Cardiac muscle cell (in vitro differentiated cells and primary cell): ENCODE data around the gene CHPF. TPM values are rescaled to one million over a fixed set of nuclear protein-coding genes. Genes with fewer than 3 reads are reported as not detected.

Experiments
- DNase-seq, 2 donors: peaks; one replicate each; pipeline versions ENCODE4 v3.0.0 to v3.0.0-alpha.2; 2010 to 2017; ENCODE audit warnings: low read depth in 1 of 2, low spot score in 1 of 2
- H3K27ac ChIP-seq: fragments of 200-600 bp; sonication (generic); 2 replicates; pipeline ENCODE4 v1.5.1; 2016
- H3K27me3 ChIP-seq: fragments of 200-600 bp; sonication (generic); 2 replicates; pipeline ENCODE4 v1.6.0; 2016; ENCODE audit warnings: control low read depth
- H3K36me3 ChIP-seq: fragments of 200-600 bp; sonication (generic); 2 replicates; pipeline ENCODE4 v1.5.1; 2016; ENCODE audit warnings: control low read depth
- H3K4me1 ChIP-seq: fragments of 200-600 bp; sonication (generic); 2 replicates; pipeline ENCODE4 v1.8.1; 2017; ENCODE audit warnings: low read depth, mild to moderate bottlenecking, mixed run types
- H3K4me3 ChIP-seq: fragments of 200-600 bp; sonication (generic); 2 replicates; pipeline ENCODE4 v1.5.1; 2016; ENCODE audit warnings: mild to moderate bottlenecking
- H3K9me3 ChIP-seq: fragments of 200-600 bp; sonication (generic); 2 replicates; pipeline ENCODE4 v1.5.1; 2017; ENCODE audit warnings: low read depth, mild to moderate bottlenecking, control low read depth
- CTCF ChIP-seq: IDR thresholded peaks from 2 replicates; pipeline ENCODE4 v1.5.1; 2012; ENCODE audit warnings: low read depth, mild to moderate bottlenecking, low read length
- polyA plus RNA-seq: library from polyadenylated mRNA; unstranded; fragments of >200 nt; fragmentation: Nextera tagmentation; extraction: Ambion mirVana; gene quantifications from 2 replicates; pipeline ENCODE4 v1.2.1, GENCODE V29; 2016
- total RNA-seq: library from RNA; depleted of rRNA; stranded (reverse); fragments of >200 nt; gene quantifications from 2 replicates; pipeline ENCODE4 v1.2.3, GENCODE V29; 2016

Gene CHPF
- total and polyA plus RNA-seq, 2 experiments from 2014 or later, result 208 to 301 TPM

- no peak for TF ChIP-seq CTCF
- no peaks in the 10 kb centered on the region for H3K9me3 ChIP-seq
- peaks cover 63% of the 10 kb centered on the region for H3K4me1 ChIP-seq
- no peak for DNase-seq
- no peak overlapping the region for H3K4me3 ChIP-seq
- H3K36me3 ChIP-seq, result no peaks in the 10 kb centered on the region
- no peak overlapping the region for H3K27ac ChIP-seq
- no peaks in the 10 kb centered on the region for H3K27me3 ChIP-seq
Measured at GRCh38 chr2:219519526-219519916, 24.1 kb downstream of the CHPF start.

DNA sequence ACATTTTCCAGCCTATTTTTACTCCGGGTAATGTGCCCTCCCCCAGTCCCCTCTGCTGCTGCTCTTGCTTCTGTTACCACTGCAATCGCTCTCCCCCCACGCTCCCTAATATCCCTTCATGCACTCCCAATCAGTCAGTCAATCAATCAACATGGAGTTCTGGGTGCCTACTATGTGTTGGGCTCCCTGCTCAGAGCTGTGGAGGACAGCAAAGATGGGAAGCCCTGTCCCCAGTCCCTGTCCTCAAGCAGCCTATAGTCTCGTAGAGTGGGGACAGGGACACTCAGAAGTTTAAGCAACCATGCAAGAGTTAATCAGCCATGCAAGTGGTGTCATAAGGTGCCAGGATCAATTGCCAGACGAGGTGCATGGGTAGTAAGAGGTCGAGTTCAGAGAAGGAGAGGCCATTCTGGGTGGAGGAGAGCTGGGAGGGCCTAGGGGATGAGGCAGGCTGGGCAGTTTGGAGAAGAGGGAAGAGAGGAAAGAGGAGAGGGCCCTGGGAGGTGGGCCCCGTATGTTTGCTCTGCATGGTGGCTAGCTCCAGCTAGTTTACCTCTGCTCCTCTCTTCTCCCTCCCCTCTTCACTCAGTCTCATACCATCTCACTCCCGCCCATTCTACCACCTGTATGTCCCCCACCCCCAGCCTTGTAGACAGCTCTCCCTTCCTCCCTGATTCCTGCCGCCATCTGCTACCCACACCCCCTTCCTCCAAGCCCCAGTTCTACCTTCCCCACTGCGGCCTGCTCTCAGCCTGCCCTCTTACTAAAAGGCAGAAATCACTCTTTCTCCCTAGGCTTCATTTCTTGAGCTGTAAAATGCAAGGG is 25.4 kb downstream of the CHPF start:
- no peak for DNase-seq
- Histone ChIP-seq H3K4me3 (no peak overlapping the region), H3K36me3 (no peaks in the 10 kb centered on the region), H3K27me3 (no peaks in the 10 kb centered on the region), H3K27ac (no peak overlapping the region), H3K9me3 (no peaks in the 10 kb centered on the region), H3K4me1 (peaks cover 68% of the 10 kb centered on the region)
- no peak for TF ChIP-seq CTCF

DNA sequence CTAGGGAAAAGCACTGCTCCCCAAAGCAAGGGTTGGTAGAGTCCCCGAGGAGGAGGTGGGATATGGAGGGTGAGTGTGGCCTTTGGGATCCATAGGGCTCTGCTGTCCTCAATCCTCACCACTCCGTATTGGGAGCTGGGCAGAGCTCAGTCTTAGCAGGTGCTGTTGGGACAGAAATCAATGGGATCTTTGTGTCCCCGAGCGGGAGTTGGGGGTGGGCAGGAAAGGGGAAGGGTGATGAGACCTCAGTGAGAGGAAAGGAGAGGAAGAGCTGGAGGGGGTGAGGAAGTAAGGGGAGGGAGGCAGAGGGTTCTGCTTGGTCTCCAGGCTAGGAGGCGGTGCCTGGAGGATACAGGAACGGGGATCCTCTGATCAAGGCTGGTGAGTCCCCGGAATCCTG is 26.7 kb downstream of the CHPF start:
- no peaks in the 10 kb centered on the region for H3K36me3 ChIP-seq
- no peak overlapping the region for H3K27ac ChIP-seq
- DNase-seq, result no peak
- no peak overlapping the region for H3K4me3 ChIP-seq
- no peaks in the 10 kb centered on the region for H3K27me3 ChIP-seq
- H3K9me3 ChIP-seq, result no peaks in the 10 kb centered on the region
- H3K4me1 ChIP-seq, result peaks cover 68% of the 10 kb centered on the region
- no peak for TF ChIP-seq CTCF

GRCh38 chr2:219515874-219516629 is 27.6 kb downstream of the CHPF start:
- TF ChIP-seq CTCF, result no peak
- no peak overlapping the region for H3K4me3 ChIP-seq
- H3K27ac ChIP-seq, result no peak overlapping the region
- peaks cover 64% of the 10 kb centered on the region for H3K4me1 ChIP-seq
- H3K36me3 ChIP-seq, result no peaks in the 10 kb centered on the region
- DNase-seq, result no peak
- H3K9me3 ChIP-seq, result no peaks in the 10 kb centered on the region
- H3K27me3 ChIP-seq, result no peaks in the 10 kb centered on the region

GRCh38 chr2:219514836-219515235 is 28.8 kb downstream of the CHPF start:
- Histone ChIP-seq H3K4me1 (peaks cover 62% of the 10 kb centered on the region), H3K4me3 (no peak overlapping the region), H3K36me3 (no peaks in the 10 kb centered on the region), H3K27ac (no peak overlapping the region), H3K27me3 (no peaks in the 10 kb centered on the region), H3K9me3 (no peaks in the 10 kb centered on the region)
- DNase-seq, result no peak
- TF ChIP-seq CTCF, result no peak
